Measurements from ENCODE around the gene MCCD1.

Gene MCCD1

DNA sequence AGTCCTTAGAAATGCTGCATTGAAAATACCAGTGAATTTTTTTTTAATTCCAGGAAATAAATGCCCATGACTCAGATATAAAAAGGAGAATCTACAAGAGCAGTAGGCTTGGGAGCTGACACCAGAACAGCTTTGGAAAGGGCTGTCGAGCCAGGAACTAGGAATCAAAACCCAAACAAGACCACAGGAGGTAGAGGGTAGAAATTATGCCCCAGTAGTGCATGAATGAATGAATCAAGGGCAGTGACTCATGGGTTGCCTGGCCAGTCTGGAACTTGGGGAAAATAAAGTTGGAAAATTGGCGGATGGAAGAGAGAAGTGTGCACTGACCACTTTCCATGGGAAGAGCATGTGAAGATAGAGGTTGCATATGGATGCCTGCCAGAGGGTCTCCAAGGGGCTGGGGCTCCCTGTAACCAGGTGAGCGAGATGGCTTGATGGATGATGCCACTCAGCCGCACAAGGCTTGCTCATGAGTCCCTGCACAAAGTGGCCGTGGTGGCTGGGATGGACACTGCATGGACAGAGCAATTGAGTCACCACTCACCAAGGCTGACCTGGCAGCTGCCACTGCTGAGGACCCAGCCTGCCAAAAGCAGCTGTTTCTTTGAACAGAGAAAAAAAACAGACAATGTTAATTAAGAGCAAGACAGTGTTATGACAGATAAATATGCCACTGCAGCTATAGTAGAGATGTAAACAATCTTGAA is 15.2 kb upstream of the MCCD1 start:
- DNase-seq, result no peak

GRCh38 chr6:31521835-31522234 is 6.9 kb upstream of the MCCD1 start:
- DNase-seq, result no peak

GRCh38 chr6:31525553-31525931 is 3.2 kb upstream of the MCCD1 start:
- DNase-seq, result no peak

DNA sequence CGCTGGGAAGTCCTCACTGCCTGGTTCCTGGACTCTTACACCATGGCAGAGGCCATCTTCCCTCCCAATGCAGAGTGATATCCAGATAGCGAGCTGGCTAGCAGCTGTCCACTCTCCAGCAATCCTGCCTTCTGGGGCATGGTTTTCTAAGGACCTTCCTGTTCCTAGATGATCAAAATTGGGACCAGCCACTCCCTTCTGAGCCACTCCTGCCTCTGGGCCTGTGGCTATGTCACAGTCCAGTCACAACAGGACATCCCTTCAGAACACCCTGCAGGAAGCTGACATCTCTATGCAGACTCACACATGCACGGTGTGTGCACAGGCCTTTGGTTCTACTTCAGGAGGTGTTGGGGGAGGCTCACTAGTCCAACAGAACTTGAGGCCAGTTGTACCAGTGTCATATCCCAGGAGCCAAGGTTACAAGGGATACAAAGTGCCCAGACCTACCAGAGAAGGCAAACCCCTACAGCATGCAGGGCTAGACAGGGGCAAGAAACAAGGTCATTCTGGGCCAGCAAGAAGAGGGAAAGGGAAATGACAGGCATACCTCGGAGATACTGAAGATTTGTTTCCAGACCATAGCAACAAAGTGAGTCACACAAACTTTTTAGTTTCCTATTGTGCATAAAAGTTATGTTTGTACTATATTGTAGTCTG is 2.7 kb upstream of the MCCD1 start:
- no peak for DNase-seq

DNA sequence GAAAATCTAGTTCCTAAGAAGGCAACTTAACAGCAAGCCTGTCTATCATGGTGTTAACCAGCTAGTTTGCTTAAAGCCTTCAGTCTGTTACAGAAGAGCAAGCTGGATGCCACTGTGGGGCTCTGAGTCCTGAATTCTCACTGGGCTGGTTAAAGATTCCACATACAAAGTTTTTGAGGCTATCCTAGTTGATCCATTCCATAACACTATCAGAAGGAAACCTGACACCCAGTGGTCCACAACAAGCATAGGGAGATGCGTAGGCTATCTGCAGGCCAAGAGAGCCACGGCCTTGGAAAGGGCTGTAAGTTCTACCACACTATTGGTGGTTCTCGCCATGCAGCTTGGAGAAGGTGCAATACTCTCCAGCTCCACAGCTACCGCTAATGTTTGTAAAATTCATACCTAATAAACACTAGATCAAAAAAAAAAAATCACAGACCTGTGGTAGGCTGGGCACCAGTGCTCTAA is 420 bp upstream of the MCCD1 start:
- no peak for DNase-seq

DNA sequence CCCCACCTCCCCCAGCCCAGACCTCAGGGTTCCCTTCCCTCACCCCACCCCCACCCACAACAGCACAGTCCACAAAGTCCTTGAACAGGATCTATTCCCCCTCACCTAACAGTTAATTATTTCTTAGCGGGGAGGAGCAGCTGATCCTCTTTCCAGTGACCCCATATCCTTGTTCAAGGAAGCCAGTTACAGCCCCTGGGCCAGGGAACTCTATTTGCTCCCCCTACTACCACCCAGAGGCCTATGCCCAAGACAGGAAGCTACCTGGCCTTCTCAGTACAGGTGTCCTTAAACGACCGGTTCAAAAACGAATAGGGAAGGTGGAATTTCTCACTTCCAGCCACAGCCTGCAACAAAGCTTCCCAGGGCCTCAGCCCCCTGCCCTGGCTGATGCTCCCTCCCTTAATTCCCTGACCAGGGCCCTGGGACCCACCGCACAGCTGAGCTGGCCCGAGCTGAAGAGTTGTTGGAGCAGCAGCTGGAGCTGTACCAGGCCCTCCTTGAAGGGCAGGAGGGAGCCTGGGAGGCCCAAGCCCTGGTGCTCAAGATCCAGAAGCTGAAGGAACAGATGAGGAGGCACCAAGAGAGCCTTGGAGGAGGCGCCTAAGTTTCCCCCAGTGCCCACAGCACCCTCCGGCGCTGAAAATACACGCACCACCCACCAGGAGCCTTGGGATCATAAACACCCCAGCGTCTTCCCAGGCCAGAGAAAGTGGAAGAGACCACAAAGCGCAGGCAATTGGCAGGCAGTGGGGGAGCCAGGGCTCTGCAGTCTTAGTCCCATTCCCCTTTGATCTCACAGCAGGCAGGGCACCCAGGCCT is 778 bp downstream of the MCCD1 start:
- DNase-seq, result no peak

DNA sequence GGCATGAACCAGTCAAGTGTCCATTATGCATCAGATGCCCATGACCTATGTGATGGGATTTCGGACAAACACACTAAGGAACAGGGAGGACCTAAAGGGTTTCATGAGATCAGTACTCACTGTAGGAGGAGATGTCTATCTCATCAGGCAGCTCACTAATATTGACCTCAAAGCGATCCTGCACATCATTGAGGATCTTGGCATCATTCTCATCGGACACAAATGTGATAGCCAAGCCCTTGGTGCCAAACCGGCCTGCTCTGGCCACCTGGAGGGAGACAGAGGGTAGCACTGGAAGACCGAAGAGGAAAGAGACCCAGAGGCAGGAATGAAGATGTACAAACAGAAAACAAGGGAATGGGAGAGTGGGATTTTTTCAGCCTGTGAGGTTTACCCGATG is 1.9 kb downstream of the MCCD1 start:
- no peak for DNase-seq

DNA sequence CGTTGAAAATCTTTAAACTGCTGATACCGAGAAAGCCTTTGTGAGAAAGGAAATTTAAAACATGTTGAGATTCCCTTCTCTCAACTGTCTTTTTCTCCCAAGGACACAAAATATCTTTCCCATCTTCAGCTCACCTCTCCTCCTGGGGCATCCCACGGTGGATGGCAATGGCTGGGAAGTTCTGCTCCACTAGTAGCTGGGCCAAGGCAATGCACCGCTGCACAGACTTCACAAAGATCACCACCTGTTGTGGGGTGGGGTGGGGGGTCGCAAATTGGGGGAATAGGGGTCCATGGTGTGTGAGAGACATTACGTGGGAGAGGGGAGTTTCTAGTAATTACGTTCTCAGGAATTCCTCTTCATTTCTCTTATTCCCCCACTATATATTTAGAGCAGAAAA is 2.4 kb downstream of the MCCD1 start:
- DNase-seq, result no peak

- no peak for DNase-seq
Observed at GRCh38 chr6:31531771-31532643, 3.2 kb downstream of the MCCD1 start.

DNA sequence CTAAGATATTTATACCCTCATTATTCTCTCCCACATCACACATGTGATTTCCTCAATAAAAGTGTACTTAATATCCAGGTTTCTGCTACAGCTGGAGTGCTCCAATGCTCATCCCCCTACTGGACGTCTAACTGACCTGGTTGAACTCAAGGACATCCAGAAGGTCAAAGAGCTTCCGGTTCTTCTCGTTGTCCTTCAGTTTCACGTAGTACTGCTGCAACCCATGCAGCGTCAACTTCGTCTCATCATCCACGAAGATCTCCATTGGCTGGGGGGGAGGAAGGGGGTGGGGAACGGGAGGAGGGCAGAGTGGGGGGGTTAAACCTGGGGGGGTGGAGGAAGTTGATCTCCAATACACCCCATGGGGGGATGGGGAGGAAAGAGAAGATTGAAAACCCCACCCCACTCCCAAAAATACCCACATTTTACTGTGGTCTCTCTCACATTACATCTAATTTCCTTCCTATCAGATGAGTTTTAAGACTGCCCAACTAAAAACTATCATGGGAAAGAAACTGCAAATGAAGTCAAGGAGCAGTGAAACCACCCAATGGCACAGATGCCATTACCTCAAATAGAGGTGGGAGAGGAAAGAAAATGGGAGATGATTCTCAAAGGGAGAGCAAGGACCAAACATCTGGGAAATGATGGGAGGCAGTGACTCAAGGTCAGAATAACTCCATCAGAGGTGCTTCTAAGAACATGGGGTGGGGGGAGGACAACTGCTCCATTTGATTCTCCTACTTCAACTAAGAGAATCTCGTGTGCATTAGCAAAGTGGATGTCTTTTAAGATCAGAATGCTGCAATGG is 4.1 kb downstream of the MCCD1 start:
- no peak for DNase-seq

DNA sequence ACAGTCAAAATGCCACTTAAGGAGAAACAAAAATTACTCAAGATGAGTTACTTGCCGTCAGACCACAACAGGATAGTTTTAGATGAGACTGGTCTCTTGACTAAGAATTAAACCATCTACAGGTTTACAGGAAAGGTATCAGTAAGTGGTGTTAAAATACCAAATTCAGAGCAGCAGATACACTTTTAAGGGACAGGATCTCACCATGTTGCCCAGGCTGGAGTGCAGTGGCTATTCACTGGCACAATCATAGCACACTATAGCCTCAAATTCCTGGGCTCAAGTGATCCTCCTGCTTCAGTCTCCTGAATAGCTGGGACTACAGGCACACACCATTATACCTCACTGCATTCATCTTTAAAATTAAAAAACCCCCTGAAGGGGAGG is 4.7 kb downstream of the MCCD1 start:
- DNase-seq, result no peak

- no peak for DNase-seq
Observed at GRCh38 chr6:31534011-31534410, 5.2 kb downstream of the MCCD1 start.

DNA sequence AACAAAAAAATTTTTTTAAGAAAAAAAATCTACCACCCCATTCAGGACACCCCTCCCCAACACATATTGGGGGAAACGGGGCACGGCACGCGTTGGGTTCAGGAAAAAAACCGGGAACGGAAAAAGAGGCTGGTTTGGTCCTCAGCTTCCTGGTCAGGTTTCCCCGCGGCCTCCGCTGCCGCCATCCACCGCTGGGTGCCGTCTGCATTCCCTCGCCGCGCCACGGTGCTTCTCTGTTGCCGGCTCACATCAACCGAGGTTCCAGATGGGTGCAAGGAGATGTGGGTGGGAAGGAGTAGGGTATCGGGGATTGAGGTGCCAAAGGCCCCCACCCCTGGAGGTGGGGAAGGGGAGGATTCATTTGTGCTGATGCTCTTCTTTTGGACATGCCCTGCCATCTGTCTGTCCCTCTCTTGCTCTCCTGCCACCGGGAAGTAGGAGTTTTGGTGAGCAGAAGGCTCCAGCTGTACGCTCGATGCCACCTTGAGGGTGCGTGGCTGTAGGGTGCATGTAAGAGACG is 5.8 kb downstream of the MCCD1 start:
- no peak for DNase-seq

GRCh38 chr6:31535538-31536324 is 7.0 kb downstream of the MCCD1 start:
- DNase-seq, result no peak

DNA sequence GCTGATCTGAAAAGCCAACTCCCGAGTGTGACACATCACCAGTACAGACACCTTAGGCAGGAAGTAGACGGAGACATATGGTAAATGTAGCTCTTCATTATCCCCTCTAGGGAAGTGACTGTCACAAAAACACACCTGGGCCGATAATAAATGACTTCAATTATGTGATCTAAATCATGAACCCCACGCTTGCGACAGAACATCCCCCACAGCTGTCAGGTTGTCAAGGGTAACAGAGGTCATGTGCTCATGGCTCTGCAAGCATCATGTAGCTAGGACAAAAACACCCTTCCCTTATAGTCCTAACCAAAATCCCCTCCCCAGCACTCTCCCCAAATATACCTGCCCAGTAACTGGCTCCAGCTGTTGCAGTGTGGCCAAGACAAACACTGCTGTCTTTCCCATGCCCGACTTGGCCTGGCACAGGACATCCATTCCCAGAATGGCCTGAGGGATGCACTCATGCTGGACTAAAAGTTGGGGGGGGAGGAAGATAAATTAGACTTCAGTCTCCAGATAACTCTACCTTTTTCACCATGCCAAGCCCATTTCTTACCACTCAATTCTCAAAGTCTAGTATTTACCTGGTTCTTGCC is 10.1 kb downstream of the MCCD1 start:
- no peak for DNase-seq

DNA sequence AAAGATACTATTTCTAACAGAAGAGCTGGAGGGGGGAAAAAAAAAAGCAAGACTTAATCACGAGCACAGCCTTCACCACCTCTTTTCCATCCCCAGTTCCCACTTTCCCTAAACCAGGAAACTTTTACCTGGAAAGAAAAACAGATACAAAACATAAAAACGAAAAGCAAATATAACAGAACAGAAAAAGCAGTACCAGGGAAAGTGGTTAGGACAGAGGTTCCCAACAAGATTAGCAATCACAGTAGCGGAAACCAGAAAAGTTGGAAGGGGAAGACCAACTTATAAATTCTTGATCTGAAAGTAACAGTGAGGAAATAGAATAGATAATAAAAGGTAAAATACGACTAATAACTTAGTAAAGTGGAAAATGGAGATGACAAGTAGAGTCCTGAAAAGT is 11.9 kb downstream of the MCCD1 start:
- no peak for DNase-seq

DNA sequence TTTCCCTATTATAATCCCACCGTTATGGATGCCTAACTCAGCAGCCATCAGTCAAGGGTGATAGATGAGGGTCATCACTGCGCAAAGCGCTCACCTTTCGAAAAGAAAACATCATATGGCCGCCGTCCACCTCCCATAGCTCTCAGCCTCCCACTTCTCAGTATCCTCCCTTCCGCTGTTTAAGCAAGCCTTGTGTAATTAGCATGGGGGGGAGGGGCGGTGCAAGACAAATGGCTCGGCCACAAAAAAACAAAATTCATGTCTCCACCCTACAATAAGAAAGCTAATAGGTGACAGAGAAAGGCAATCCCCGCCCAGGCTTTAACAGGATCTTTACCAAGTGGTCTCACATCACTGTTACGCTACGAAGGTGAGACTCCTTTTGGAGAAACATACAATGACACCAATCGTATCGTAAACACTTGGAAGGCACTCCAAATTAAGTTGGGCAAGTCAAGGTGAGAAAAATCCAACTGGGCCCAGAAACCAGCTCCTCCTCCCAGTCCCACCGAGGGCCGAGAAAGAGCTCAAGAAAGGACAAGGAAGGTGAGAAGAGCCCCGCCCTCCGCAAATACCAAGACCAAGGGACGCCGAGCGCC is 12.4 kb downstream of the MCCD1 start:
- DNase-seq, result peak; percentile 72

- DNase-seq, result peak; percentile 94
Observed at GRCh38 chr6:31541658-31542521, 13.1 kb downstream of the MCCD1 start, which contains the start of gene DDX39B. Gene DDX39B (minus strand): TSS chr6:31542003. CDS start chr6:31540532, 1,471 bp downstream.

- no peak for DNase-seq
Observed at GRCh38 chr6:31543639-31544038, 14.9 kb downstream of the MCCD1 start.
